Activated CD4-positive, alpha-beta T cell treated with anti-CD3 and anti-CD28 coated beads, Interleukin-2, amount 10 ng/mL, durations not matched to agents 7 days and 5 days (primary cell): ENCODE measurements around the gene SCNM1. TPM values are rescaled to one million over a fixed set of nuclear protein-coding genes. Genes with fewer than 3 reads are reported as not detected.
"Not testable (repeated sequence)": the region's sequence is repeated elsewhere in the genome, so short reads cannot be mapped to it uniquely, and the experiment has no call there.

Experiments used
- CTCF ChIA-PET: fragments of 350-600 bp; sonication (Branson Sonifier 250); formaldehyde crosslinking; loops from one replicate; lab custom pipeline; 2021; ENCODE audit warnings: antibody characterized with exemption; lab: Charles Lee
- POLR2A ChIA-PET: fragments of 350-600 bp; sonication (Branson Sonifier 250); formaldehyde crosslinking; loops from one replicate; lab custom pipeline; 2021; ENCODE audit warnings: antibody characterized with exemption; lab: Charles Lee
- DNase-seq: peaks from one replicate; pipeline ENCODE4 v3.0.0-alpha.2; 2020
- H3K27ac Mint-ChIP-seq: one replicate; pipeline ENCODE4 v1.8.0; 2021; ENCODE audit warnings: mild to moderate bottlenecking, moderate library complexity, mixed read lengths
- H3K27me3 Mint-ChIP-seq: one replicate; pipeline ENCODE4 v1.8.0; 2021; ENCODE audit warnings: mixed read lengths
- H3K36me3 Mint-ChIP-seq: one replicate; pipeline ENCODE4 v1.8.0; 2021; ENCODE audit warnings: low read depth, mixed read lengths
- H3K4me1 Mint-ChIP-seq: one replicate; pipeline ENCODE4 v1.8.0; 2021; ENCODE audit warnings: mixed read lengths
- H3K4me3 Mint-ChIP-seq: one replicate; pipeline ENCODE4 v1.8.0; 2021; ENCODE audit warnings: mild to moderate bottlenecking, moderate library complexity, mixed read lengths
- H3K9me3 Mint-ChIP-seq: one replicate; pipeline ENCODE4 v1.8.0; 2021; ENCODE audit warnings: mixed read lengths
- total RNA-seq, 2 experiments: library from RNA; stranded (reverse); gene quantifications; one replicate each; pipeline ENCODE4 v1.2.3, GENCODE V29; 2021

Gene SCNM1
- total RNA-seq, 2 experiments from 2014 or later = 63.7 to 70.9 TPM

DNA sequence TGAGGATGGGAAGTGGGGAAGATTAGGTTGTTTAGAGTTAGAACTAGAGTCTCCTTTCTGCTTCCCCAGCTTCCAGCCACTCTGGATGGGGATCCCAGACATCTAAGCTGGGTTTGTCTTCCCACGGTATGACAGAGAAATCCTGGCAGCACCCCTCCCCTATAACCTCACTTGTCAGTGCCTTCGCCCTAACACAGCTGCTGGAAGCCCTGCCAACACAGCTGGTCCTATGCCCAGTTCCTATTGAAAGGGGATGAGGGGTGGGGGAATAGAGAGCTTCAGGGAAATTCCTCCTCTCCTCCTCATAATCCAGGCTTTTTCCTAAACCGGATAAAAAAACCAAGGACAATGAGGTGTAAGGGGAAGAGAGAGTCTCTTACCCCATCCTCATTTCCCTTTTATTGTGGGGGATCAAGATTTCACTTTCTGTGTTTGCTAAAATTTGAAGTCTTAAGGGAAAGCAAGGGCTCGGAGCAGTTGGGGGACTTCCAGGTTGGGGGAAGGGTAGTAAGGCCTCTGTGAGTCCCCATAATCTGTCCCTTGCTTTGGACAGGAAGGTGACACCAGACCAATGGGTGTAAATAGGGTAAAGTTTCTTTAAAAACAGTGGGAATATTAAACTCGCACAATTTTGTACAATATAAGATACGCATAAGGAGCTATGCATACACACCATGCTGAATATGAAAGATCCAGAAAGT is 9.2 kb downstream of the SCNM1 start:
- Mint-ChIP-seq H3K36me3 (peaks cover 36% of the 10 kb centered on the region), H3K9me3 (no peaks in the 10 kb centered on the region), H3K4me1 (no peaks in the 10 kb centered on the region), H3K27ac (no peak overlapping the region), H3K4me3 (no peak overlapping the region), H3K27me3 (no peaks in the 10 kb centered on the region)
- POLR2A ChIA-PET = no interaction called here
- CTCF ChIA-PET = interaction anchor here (0.9 to 1.8 kb wide), 4 partner anchors 19 to 275 kb away, joined by 3 to 5 read pairs (median 4); partner anchors contain the start of gene TNFAIP8L2
- DNase-seq = no peak

DNA sequence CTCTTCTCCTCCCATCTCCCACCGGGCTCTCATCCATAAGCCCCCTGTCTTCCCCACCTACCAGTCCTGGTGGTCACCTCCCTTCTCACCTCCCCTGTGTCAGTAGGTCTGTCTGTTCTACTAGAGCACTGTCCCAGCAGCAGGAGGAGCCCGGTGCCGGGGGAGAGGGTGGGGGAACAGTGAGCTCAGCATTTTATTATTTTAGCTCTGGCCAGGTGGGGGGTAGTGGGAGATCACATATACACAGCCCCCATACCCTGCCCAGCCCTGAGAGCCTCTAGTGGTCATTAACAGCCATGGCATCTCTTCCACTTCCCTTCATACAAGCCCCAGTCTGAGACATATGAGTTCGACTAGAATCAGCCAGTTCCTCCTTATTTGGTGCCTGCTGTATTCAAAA is 9.9 kb downstream of the SCNM1 start, which contains the start of gene TMOD4:
Gene TMOD4, minus strand, starts transcription at position 119 of the 400 bp plus-strand sequence. CDS start 1,106 bp downstream, outside the sequence.
- no peak within 1 kb of the TSS for H3K4me3 Mint-ChIP-seq
- H3K27ac Mint-ChIP-seq = no peak within 1 kb of the TSS
- H3K27me3 Mint-ChIP-seq = no peaks in the 10 kb centered on the region
- peaks cover 34% of the 10 kb centered on the region for H3K36me3 Mint-ChIP-seq
- DNase-seq = no peak
- POLR2A ChIA-PET = no interaction called here
- H3K9me3 Mint-ChIP-seq = no peaks in the 10 kb centered on the region
- H3K4me1 Mint-ChIP-seq = peaks cover 2% of the 10 kb centered on the region
- CTCF ChIA-PET = interaction anchor here (0.9 to 1.8 kb wide), 4 partner anchors 14 to 276 kb away, joined by 3 to 5 read pairs (median 4); partner anchors contain the start of genes TNFAIP8L2 and VPS72

GRCh38 chr1:151176514-151177045 is 10.6 kb downstream of the SCNM1 start:
- Mint-ChIP-seq H3K36me3 (peaks cover 37% of the 10 kb centered on the region), H3K4me1 (peaks cover 2% of the 10 kb centered on the region), H3K4me3 (no peak overlapping the region), H3K27ac (no peak overlapping the region), H3K9me3 (no peaks in the 10 kb centered on the region), H3K27me3 (no peaks in the 10 kb centered on the region)
- CTCF ChIA-PET = interaction anchor here (0.9 to 1.8 kb wide), 4 partner anchors 13 to 100 kb away, joined by 3 to 5 read pairs (median 4); partner anchors contain the start of genes TNFAIP8L2 and VPS72
- POLR2A ChIA-PET = no interaction called here
- DNase-seq = no peak

DNA sequence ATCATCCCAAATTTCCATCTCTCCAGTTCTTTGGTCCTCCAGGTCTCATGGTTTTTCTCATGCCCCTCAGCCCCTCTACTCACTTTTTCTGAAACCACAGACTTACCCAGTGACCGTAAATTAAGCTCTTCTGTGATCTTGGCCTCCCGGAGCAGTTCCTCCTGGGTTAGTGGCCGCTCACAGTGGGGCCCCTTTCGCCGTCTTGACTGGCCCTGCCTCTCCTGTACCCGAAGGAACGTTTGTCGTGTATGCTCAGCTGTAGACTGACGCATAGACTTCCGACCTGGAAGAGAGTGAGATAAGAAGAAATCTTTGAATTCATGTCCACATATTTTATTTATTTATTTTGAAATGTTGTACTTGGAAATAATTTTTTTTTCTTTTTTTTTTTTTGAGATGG is 18.3 kb downstream of the SCNM1 start:
- no peaks in the 10 kb centered on the region for H3K9me3 Mint-ChIP-seq
- CTCF ChIA-PET = no interaction called here
- H3K4me3 Mint-ChIP-seq = no peak overlapping the region
- DNase-seq = no peak
- no peaks in the 10 kb centered on the region for H3K27me3 Mint-ChIP-seq
- no peak overlapping the region for H3K27ac Mint-ChIP-seq
- H3K36me3 Mint-ChIP-seq = peaks cover 47% of the 10 kb centered on the region
- POLR2A ChIA-PET = no interaction called here
- H3K4me1 Mint-ChIP-seq = peaks cover 19% of the 10 kb centered on the region

GRCh38 chr1:151187205-151187604 is 21.3 kb downstream of the SCNM1 start:
- peaks cover 30% of the 10 kb centered on the region for H3K36me3 Mint-ChIP-seq
- POLR2A ChIA-PET = no interaction called here
- no peak for DNase-seq
- peaks cover 32% of the 10 kb centered on the region for H3K4me1 Mint-ChIP-seq
- no peaks in the 10 kb centered on the region for H3K9me3 Mint-ChIP-seq
- CTCF ChIA-PET = interaction anchor here (1.8 to 1.9 kb wide), 2 partner anchors 65 to 87 kb away, joined by 5 to 8 read pairs; no protein-coding TSS in a partner anchor
- H3K4me3 Mint-ChIP-seq = no peak overlapping the region
- no peak overlapping the region for H3K27ac Mint-ChIP-seq
- peaks cover 2% of the 10 kb centered on the region for H3K27me3 Mint-ChIP-seq

DNA sequence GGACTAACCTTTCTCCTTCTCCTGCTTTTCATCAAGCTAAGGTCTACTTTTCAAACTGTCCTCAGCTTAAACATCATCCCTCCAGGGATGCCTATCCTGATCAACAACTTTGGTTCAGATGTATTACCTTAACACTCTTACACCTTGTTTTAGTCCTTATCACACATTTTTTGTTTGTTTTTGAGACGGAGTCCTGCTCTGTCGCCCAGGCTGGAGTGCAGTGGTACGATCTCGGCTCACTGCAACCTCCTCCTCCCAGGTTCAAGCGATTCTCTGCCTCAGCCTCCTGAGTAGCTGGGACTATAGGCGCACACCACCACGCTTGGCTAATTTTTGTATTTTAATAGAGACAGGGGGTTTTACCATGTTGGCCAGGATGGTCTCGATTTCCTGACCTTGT is 22.7 kb downstream of the SCNM1 start:
- Mint-ChIP-seq H3K4me1 (peaks cover 32% of the 10 kb centered on the region), H3K4me3 (peak overlapping the region; percentile 96), H3K27ac (peak overlapping the region; percentile 95), H3K36me3 (peaks cover 21% of the 10 kb centered on the region)
- H3K27me3 Mint-ChIP-seq, DNase-seq, H3K9me3 Mint-ChIP-seq, POLR2A ChIA-PET: not testable (repeated sequence)
- CTCF ChIA-PET = interaction anchor here (0.8 to 1.9 kb wide), 3 partner anchors 38 to 89 kb away, joined by 3 to 8 read pairs (median 5); no protein-coding TSS in a partner anchor

DNA sequence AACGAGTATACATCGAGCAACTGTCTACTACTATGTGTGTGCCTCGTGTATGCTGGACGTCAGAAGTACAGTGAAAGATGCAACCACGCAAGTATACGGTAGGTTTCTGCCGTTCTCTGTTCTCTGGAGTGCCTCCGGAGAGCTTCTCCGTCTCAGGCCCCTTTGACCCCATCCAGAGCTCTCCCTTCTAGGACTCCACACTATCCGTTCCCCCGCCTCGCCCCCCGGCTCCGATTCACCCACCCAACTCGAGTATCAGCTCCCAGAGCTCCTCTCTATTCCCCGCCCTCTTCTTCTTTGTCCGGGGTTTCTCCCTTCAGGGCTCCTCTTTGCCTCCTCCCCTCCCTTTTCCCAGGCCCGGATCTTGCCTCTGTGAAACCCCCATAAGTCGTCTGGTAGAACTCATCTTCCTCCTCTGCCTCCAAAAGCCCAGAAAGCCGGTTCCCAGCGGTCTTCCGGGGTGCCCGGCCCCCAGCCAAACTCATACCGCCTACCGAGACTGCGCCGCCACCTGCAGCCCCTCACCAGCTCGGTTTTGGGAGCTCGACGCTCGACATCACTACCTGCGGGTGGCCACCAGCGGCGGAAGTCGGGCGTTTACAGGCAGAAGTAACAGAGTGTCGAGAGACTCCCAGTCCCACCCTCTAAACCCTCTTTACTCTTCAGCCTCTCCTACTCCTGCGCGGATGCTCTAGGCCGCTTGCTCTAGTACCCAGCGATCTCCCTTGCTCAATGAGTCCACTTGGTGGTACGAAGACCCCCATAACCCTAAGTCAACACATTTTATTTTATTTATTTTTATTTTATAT is 23.9 kb downstream of the SCNM1 start, which contains the start of gene VPS72:
Gene VPS72, minus strand, starts transcription at position 561 of the 809 bp plus-strand sequence. Its CDS starts 76 bp downstream, at position 485.
- Mint-ChIP-seq H3K27me3 (peaks cover 7% of the 10 kb centered on the region), H3K36me3 (peaks cover 14% of the 10 kb centered on the region), H3K27ac (peak within 1 kb of the TSS; percentile 95), H3K4me3 (peak within 1 kb of the TSS; percentile 96), H3K9me3 (no peaks in the 10 kb centered on the region), H3K4me1 (peaks cover 32% of the 10 kb centered on the region)
- ChIA-PET POLR2A (interaction anchor here (0.6 to 1.6 kb wide), 5 partner anchors 31 to 98 kb away, joined by 3 to 8 read pairs (median 4); partner anchors contain the start of genes PSMD4 and ZNF687), CTCF (interaction anchor here (0.6 to 1.4 kb wide), 8 partner anchors 10 to 158 kb away, joined by 3 to 7 read pairs (median 4); no protein-coding TSS in a partner anchor)
- peak; percentile 90 for DNase-seq

DNA sequence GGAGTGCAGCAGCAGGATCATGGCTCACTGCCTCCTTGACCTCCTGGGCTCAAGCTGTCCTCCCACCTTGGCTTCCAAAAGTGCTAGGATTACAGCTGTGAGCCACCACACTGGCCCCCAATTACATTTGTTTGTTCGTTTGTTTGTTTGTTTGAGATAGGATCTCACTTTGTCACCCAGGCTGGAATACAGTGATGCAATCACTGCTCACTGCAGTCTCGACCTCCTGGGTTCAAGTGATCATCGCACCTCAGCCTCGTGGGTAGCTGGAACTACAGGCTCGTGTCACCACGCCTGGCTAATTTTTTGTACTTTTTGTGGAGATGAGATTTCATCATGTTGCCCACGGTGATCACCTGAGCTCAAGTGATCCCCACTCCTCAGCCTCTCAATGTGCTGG is 26.1 kb downstream of the SCNM1 start:
- Mint-ChIP-seq H3K9me3 (no peaks in the 10 kb centered on the region), H3K27ac (no peak overlapping the region), H3K27me3 (peaks cover 7% of the 10 kb centered on the region), H3K4me1 (peaks cover 33% of the 10 kb centered on the region), H3K36me3 (peaks cover 4% of the 10 kb centered on the region), H3K4me3 (no peak overlapping the region)
- ChIA-PET CTCF (interaction anchor here (1.5 kb wide), 1 partner anchor 36 kb away, joined by 4 read pairs; the partner anchor contains the start of gene TNFAIP8L2), POLR2A (no interaction called here)
- no peak for DNase-seq

DNA sequence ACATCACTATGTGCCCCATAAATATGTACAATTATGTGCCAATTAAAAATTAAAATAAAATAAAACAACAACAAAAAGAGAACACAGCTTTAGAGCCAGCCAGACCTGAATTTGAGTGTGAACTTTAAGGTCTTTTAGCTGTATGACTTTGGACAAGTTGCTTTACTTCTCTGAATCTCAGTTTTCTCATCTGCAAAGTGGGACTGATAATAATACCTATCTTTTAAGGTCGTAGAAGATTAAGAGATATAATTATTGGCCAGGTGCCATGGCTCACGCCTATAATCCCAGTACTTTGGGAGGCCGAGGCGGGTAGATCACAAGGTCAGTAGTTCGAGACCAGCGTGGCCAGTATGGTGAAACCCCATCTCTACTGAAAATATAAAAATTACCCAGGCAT is 27.4 kb downstream of the SCNM1 start:
- peaks cover 2% of the 10 kb centered on the region for H3K36me3 Mint-ChIP-seq
- no peak overlapping the region for H3K4me3 Mint-ChIP-seq
- H3K27me3 Mint-ChIP-seq = peaks cover 7% of the 10 kb centered on the region
- no peak for DNase-seq
- H3K4me1 Mint-ChIP-seq = peaks cover 35% of the 10 kb centered on the region
- ChIA-PET POLR2A (no interaction called here), CTCF (interaction anchor here (0.7 to 1.5 kb wide), 3 partner anchors 37 to 518 kb away, joined by 3 to 4 read pairs (median 4); partner anchors contain the start of gene TNFAIP8L2)
- H3K27ac Mint-ChIP-seq = no peak overlapping the region
- no peaks in the 10 kb centered on the region for H3K9me3 Mint-ChIP-seq

DNA sequence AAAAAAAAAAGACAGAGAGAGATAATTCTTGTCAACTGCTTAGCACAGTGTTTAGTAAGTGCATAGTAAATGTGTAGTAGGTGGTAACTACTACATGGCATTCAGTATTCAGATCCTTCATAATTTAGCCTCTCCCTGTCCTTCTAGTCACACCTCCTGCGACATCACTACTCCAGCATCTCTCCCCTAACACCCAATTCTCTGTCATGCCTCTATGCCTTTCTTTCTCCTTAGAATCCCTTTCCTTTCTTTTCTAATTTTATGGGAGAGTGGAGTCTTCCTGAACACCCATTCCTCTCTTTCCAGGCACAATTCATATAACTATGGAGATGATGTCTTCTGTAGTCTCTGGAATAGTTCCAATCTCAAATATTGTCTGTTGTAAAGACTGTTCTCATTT is 27.9 kb downstream of the SCNM1 start:
- H3K27me3 Mint-ChIP-seq = peaks cover 7% of the 10 kb centered on the region
- CTCF ChIA-PET = interaction anchor here (0.8 to 1.5 kb wide), 2 partner anchors 38 to 147 kb away, joined by 3 to 4 read pairs; partner anchors contain the start of gene TNFAIP8L2
- H3K9me3 Mint-ChIP-seq = no peaks in the 10 kb centered on the region
- no peak overlapping the region for H3K27ac Mint-ChIP-seq
- peaks cover 6% of the 10 kb centered on the region for H3K36me3 Mint-ChIP-seq
- no peak overlapping the region for H3K4me3 Mint-ChIP-seq
- H3K4me1 Mint-ChIP-seq = peaks cover 30% of the 10 kb centered on the region
- no peak for DNase-seq
- POLR2A ChIA-PET = no interaction called here

- H3K27me3 Mint-ChIP-seq, POLR2A ChIA-PET, H3K27ac Mint-ChIP-seq, H3K4me3 Mint-ChIP-seq, H3K9me3 Mint-ChIP-seq, DNase-seq: not testable (repeated sequence)
- H3K4me1 Mint-ChIP-seq = peaks cover 29% of the 10 kb centered on the region
- CTCF ChIA-PET = interaction anchor here (1.1 to 1.6 kb wide), 3 partner anchors 34 to 138 kb away, joined by 3 to 4 read pairs (median 4); no protein-coding TSS in a partner anchor
- H3K36me3 Mint-ChIP-seq = peaks cover 14% of the 10 kb centered on the region
Observed at GRCh38 chr1:151194894-151195594, 29.1 kb downstream of the SCNM1 start.
